Activated B cell treated with CpG ODN at 0.5 μM for 24 hours (primary cell): ENCODE data around the gene FARP1. TPM values are rescaled to one million over a fixed set of nuclear protein-coding genes. Genes with fewer than 3 reads are reported as not detected.

ENCODE experiments used
- ATAC-seq: fragments of 200-7000 bp; cut with Tn5 transposase; one replicate; pipeline ENCODE4 v1.10.0; 2021; ENCODE audit warnings: low read depth, mild to moderate bottlenecking, moderate library complexity
- CTCF ChIA-PET: fragments of 350-600 bp; sonication (Branson Sonifier 250); formaldehyde crosslinking; loops from one replicate; lab custom pipeline; 2021; ENCODE audit warnings: antibody characterized with exemption; lab: Charles Lee
- POLR2A ChIA-PET: fragments of 350-600 bp; sonication (Branson Sonifier 250); formaldehyde crosslinking; loops from one replicate; lab custom pipeline; 2021; ENCODE audit warnings: antibody characterized with exemption; lab: Charles Lee
- DNase-seq: peaks from one replicate; pipeline ENCODE4 v3.0.0; 2022
- H3K27ac Mint-ChIP-seq: one replicate; pipeline ENCODE4 v1.8.0; 2020; ENCODE audit warnings: mixed read lengths
- H3K27me3 Mint-ChIP-seq: one replicate; pipeline ENCODE4 v1.8.0; 2021; ENCODE audit warnings: mixed read lengths
- H3K36me3 Mint-ChIP-seq: one replicate; pipeline ENCODE4 v1.8.0; 2021; ENCODE audit warnings: low read depth, mixed read lengths
- H3K4me1 Mint-ChIP-seq: one replicate; pipeline ENCODE4 v1.8.0; 2021; ENCODE audit warnings: mixed read lengths
- H3K4me3 Mint-ChIP-seq: one replicate; pipeline ENCODE4 v1.8.0; 2020; ENCODE audit warnings: mild to moderate bottlenecking, mixed read lengths
- H3K9me3 Mint-ChIP-seq: one replicate; pipeline ENCODE4 v1.8.0; 2020; ENCODE audit warnings: mixed read lengths
- intact Hi-C: fragments of 100-400 bp; cut with micrococcal nuclease; formaldehyde crosslinking; loops from one replicate; pipeline ENCODE4 v1.15.1; 2024
- total RNA-seq: library from RNA; stranded (reverse); gene quantifications from 2 replicates; pipeline ENCODE4 v1.2.3, GENCODE V29; 2022
- TF ChIP-seq, protein P1 (sequence below): fragments of 200-600 bp; IDR thresholded peaks from one replicate; pipeline ENCODE4 v1.8.0; 2022; ENCODE audit warnings: antibody characterized with exemption, mild to moderate bottlenecking

Gene FARP1
- total RNA-seq, 1 donor from 2014 or later: 2.1 TPM

DNA sequence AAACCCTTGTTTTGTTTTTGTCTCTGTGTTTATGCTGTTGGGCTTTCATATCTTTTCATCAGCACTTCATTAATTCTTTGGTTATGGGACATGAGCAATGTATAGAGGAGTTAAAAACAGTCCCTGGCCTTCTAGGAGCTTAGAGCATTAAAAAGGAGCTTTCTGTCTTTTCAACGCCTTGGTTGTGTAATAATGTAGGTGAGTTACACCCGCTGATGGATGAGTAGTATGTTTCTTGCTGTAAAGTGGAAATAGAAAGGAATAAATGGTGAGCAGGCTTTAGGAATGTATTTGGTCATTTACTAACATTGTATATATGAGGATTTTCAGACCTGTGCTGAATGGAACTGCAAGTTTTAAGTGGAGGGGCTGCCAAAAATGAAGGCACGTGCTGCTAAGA, 155.7 kb downstream of the FARP1 start:
- Mint-ChIP-seq H3K9me3 (no peaks in the 10 kb centered on the region), H3K36me3 (no peaks in the 10 kb centered on the region), H3K4me3 (no peak overlapping the region), H3K27ac (no peak overlapping the region), H3K27me3 (peaks cover 6% of the 10 kb centered on the region), H3K4me1 (no peaks in the 10 kb centered on the region)
- ChIA-PET CTCF (no interaction called here), POLR2A (no interaction called here)
- DNase-seq: no peak
- TF ChIP-seq, protein P1, sequence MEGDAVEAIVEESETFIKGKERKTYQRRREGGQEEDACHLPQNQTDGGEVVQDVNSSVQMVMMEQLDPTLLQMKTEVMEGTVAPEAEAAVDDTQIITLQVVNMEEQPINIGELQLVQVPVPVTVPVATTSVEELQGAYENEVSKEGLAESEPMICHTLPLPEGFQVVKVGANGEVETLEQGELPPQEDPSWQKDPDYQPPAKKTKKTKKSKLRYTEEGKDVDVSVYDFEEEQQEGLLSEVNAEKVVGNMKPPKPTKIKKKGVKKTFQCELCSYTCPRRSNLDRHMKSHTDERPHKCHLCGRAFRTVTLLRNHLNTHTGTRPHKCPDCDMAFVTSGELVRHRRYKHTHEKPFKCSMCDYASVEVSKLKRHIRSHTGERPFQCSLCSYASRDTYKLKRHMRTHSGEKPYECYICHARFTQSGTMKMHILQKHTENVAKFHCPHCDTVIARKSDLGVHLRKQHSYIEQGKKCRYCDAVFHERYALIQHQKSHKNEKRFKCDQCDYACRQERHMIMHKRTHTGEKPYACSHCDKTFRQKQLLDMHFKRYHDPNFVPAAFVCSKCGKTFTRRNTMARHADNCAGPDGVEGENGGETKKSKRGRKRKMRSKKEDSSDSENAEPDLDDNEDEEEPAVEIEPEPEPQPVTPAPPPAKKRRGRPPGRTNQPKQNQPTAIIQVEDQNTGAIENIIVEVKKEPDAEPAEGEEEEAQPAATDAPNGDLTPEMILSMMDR: no peak
- ATAC-seq: no peak
- intact Hi-C loops: no loop called here

DNA sequence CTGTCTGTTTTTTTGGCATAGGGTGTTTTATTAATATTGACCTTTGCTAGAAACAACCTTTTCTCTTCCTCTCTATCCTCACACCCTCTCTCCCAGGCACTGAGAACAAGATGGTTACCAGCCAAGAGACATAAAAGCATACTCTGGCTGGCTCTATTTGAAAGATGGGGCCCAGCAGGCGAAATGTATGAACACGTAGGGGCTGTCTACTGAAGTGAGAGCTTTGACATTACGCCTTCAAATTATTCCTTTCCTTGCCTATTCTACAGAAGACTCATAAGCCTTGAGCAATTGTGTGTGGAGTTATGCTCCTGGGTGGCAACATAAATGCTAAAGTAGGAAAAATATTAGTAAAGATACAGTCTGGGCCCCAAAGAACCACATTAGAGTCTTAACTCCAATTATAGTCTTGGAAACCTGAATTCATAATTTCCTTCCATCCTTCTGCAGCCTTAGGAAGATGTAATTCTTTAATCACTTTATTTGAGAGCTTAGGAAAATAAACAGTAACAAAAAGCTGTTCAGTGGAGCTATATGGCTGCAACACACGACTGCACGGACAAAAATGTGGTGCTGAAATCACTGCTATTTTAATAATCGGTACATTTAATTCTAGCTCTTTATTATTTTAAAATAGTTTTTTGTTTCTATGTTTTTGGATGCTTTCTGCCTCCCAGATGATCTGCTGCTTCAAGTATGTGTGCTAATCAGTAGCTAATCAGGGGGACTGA, 156.5 kb downstream of the FARP1 start:
- no peak for DNase-seq
- no peaks in the 10 kb centered on the region for H3K36me3 Mint-ChIP-seq
- TF ChIP-seq, protein P1: no peak
- no peaks in the 10 kb centered on the region for H3K4me1 Mint-ChIP-seq
- no peak overlapping the region for H3K4me3 Mint-ChIP-seq
- H3K9me3 Mint-ChIP-seq: no peaks in the 10 kb centered on the region
- ATAC-seq: no peak
- ChIA-PET CTCF (no interaction called here), POLR2A (no interaction called here)
- no peak overlapping the region for H3K27ac Mint-ChIP-seq
- H3K27me3 Mint-ChIP-seq: peaks cover 6% of the 10 kb centered on the region
- intact Hi-C loops: no loop called here

GRCh38 chr13:98299966-98300350, 157.1 kb downstream of the FARP1 start:
- POLR2A ChIA-PET: no interaction called here
- CTCF ChIA-PET: no interaction called here
- intact Hi-C loops: no loop called here
- Mint-ChIP-seq H3K27me3 (peaks cover 6% of the 10 kb centered on the region), H3K36me3 (no peaks in the 10 kb centered on the region), H3K4me1 (no peaks in the 10 kb centered on the region), H3K27ac (no peak overlapping the region), H3K4me3 (no peak overlapping the region), H3K9me3 (no peaks in the 10 kb centered on the region)
- ATAC-seq (no peak), DNase-seq (no peak)
- TF ChIP-seq, protein P1: no peak

GRCh38 chr13:98300956-98301641, 158.2 kb downstream of the FARP1 start:
- DNase-seq: no peak
- H3K4me3 Mint-ChIP-seq: no peak overlapping the region
- H3K27me3 Mint-ChIP-seq: peaks cover 6% of the 10 kb centered on the region
- H3K9me3 Mint-ChIP-seq: no peaks in the 10 kb centered on the region
- intact Hi-C loops: no loop called here
- no peak overlapping the region for H3K27ac Mint-ChIP-seq
- no peak for ATAC-seq
- ChIA-PET POLR2A (no interaction called here), CTCF (no interaction called here)
- no peaks in the 10 kb centered on the region for H3K4me1 Mint-ChIP-seq
- TF ChIP-seq, protein P1: no peak
- no peaks in the 10 kb centered on the region for H3K36me3 Mint-ChIP-seq

GRCh38 chr13:98301721-98302120, 158.8 kb downstream of the FARP1 start:
- TF ChIP-seq, protein P1: no peak
- CTCF ChIA-PET: no interaction called here
- intact Hi-C loops: no loop called here
- ATAC-seq (no peak), DNase-seq (no peak)
- no peak overlapping the region for H3K4me3 Mint-ChIP-seq
- H3K36me3 Mint-ChIP-seq: no peaks in the 10 kb centered on the region
- H3K27me3 Mint-ChIP-seq: peaks cover 6% of the 10 kb centered on the region
- no peak overlapping the region for H3K27ac Mint-ChIP-seq
- H3K4me1 Mint-ChIP-seq: no peaks in the 10 kb centered on the region
- no peaks in the 10 kb centered on the region for H3K9me3 Mint-ChIP-seq
- POLR2A ChIA-PET: no interaction called here
